Stimulated activated CD8-positive, alpha-beta memory T cell treated with anti-CD3 and anti-CD28 coated beads, Interleukin-2, amount 100 ng/mL, for 1 hour (primary cell): ENCODE measurements around the gene NFKB1.
A peak's percentile ranks its signal among the peaks of the same experiment; 100 is the strongest.
"Not testable (repeated sequence)": the region's sequence is repeated elsewhere in the genome, so short reads cannot be mapped to it uniquely, and the experiment has no call there.

Source experiments
- DNase-seq, 2 donors: peaks; one replicate each; pipeline ENCODE4 v3.0.0-alpha.2; 2020; ENCODE audit warnings: low read depth in 2 of 2

The NFKB1 gene

GRCh38 chr4:102500696-102501446 lies at the start of gene NFKB1:
Gene NFKB1, plus strand, starts transcription at chr4:102501359. Its CDS starts 24,160 bp downstream, at chr4:102525519.
- DNase-seq, result peak; percentile 68 to 71

- DNase-seq, result no peak
Measured at GRCh38 chr4:102452854-102453253, 48.3 kb upstream of the NFKB1 start.

GRCh38 chr4:102453827-102454226 lies 47.3 kb upstream of the NFKB1 start:
- no peak for DNase-seq

GRCh38 chr4:102454268-102454667 lies 46.9 kb upstream of the NFKB1 start:
- DNase-seq, result no peak

GRCh38 chr4:102454981-102455685 lies 46.0 kb upstream of the NFKB1 start:
- DNase-seq, result no peak

GRCh38 chr4:102455750-102456149 lies 45.4 kb upstream of the NFKB1 start:
- DNase-seq, result no peak

- DNase-seq, result no peak
Measured at GRCh38 chr4:102466298-102466697, 34.9 kb upstream of the NFKB1 start.

GRCh38 chr4:102469806-102470205 lies 31.4 kb upstream of the NFKB1 start:
- DNase-seq, result no peak

- DNase-seq, result no peak
Measured at GRCh38 chr4:102472441-102473013, 28.6 kb upstream of the NFKB1 start.

- no peak for DNase-seq
Measured at GRCh38 chr4:102473476-102473875, 27.7 kb upstream of the NFKB1 start.

GRCh38 chr4:102474736-102475504 lies 26.2 kb upstream of the NFKB1 start:
- no peak for DNase-seq

GRCh38 chr4:102477657-102478056 lies 23.5 kb upstream of the NFKB1 start:
- DNase-seq, result no peak

GRCh38 chr4:102478186-102478585 lies 23.0 kb upstream of the NFKB1 start:
- DNase-seq, result no peak

- DNase-seq, result not testable (repeated sequence)
Measured at GRCh38 chr4:102479832-102480231, 21.3 kb upstream of the NFKB1 start.

- no peak for DNase-seq
Measured at GRCh38 chr4:102483120-102483519, 18.0 kb upstream of the NFKB1 start.

- DNase-seq, result not testable (repeated sequence)
Measured at GRCh38 chr4:102483990-102484692, 17.0 kb upstream of the NFKB1 start.

GRCh38 chr4:102492531-102493241 lies 8.5 kb upstream of the NFKB1 start:
- DNase-seq, result no peak

GRCh38 chr4:102493257-102493656 lies 7.9 kb upstream of the NFKB1 start:
- DNase-seq, result no peak

- no peak for DNase-seq
Measured at GRCh38 chr4:102493794-102494193, 7.4 kb upstream of the NFKB1 start.

GRCh38 chr4:102494603-102495002 lies 6.6 kb upstream of the NFKB1 start:
- no peak for DNase-seq

GRCh38 chr4:102497986-102498385 lies 3.2 kb upstream of the NFKB1 start:
- DNase-seq, result no peak
